Measurements from ENCODE around the gene AFAP1L2. TPM values are rescaled to one million over a fixed set of nuclear protein-coding genes. Genes with fewer than 3 reads are reported as not detected.

The AFAP1L2 gene
- total and polyA plus RNA-seq, 2 experiments from 2014 or later, result not detected

GRCh38 chr10:114444819-114445218 lies 40.5 kb upstream of the AFAP1L2 start:
- no peaks in the 10 kb centered on the region for H3F3A ChIP-seq (ENCODE audit: insufficient read depth)
- H3K4me1 ChIP-seq (ENCODE audit: insufficient read depth), result no peaks in the 10 kb centered on the region
- H3K27me3 ChIP-seq (replicated peaks; ENCODE audit: insufficient read depth), result peaks cover 3% of the 10 kb centered on the region; the same call in 1 of the 2 replicates
- no peak overlapping the region for H3K4me2 ChIP-seq (ENCODE audit: unreplicated experiment)
- in situ Hi-C loops (cut with MboI), result no loop called here
- H2AFZ ChIP-seq, result no peak overlapping the region
- no peak for TF ChIP-seq EZH2 (IDR thresholded peaks at IDR 0.05; ENCODE audit: insufficient read depth, poor library complexity, severe bottlenecking)
- no peak for TF ChIP-seq EZH2phosphoT487 (IDR thresholded peaks at IDR 0.05; ENCODE audit: insufficient read depth, low read depth)
- H3K9me3 ChIP-seq (ENCODE audit: low read depth), result no peaks in the 10 kb centered on the region
- H4K20me1 ChIP-seq (ENCODE audit: insufficient read depth), result no peaks in the 10 kb centered on the region
- no peak overlapping the region for H3K4me3 ChIP-seq
- H3K9ac ChIP-seq, result no peak overlapping the region
- no peaks in the 10 kb centered on the region for H3K9me2 ChIP-seq (ENCODE audit: insufficient read depth)
- H3K27ac ChIP-seq, result no peak overlapping the region
- H3K36me3 ChIP-seq (ENCODE audit: low read depth), result no peaks in the 10 kb centered on the region
- DNase-seq, result no peak
- no peaks in the 10 kb centered on the region for H3K79me2 ChIP-seq (ENCODE audit: insufficient read depth)

- Histone ChIP-seq H4K20me1 (ENCODE audit: insufficient read depth) (no peaks in the 10 kb centered on the region), H3K4me2 (ENCODE audit: unreplicated experiment) (no peak overlapping the region), H2AFZ (no peak overlapping the region), H3K9me2 (ENCODE audit: insufficient read depth) (no peaks in the 10 kb centered on the region), H3K9ac (no peak overlapping the region), H3K79me2 (ENCODE audit: insufficient read depth) (no peaks in the 10 kb centered on the region), H3K27me3 (replicated peaks; ENCODE audit: insufficient read depth) (peaks cover 3% of the 10 kb centered on the region; the same call in 1 of the 2 replicates), H3K9me3 (ENCODE audit: low read depth) (no peaks in the 10 kb centered on the region), H3K4me3 (no peak overlapping the region), H3K27ac (no peak overlapping the region), H3K36me3 (ENCODE audit: low read depth) (no peaks in the 10 kb centered on the region), H3F3A (ENCODE audit: insufficient read depth) (no peaks in the 10 kb centered on the region), H3K4me1 (ENCODE audit: insufficient read depth) (no peaks in the 10 kb centered on the region)
- no peak for TF ChIP-seq EZH2 (IDR thresholded peaks at IDR 0.05; ENCODE audit: insufficient read depth, poor library complexity, severe bottlenecking)
- no peak for TF ChIP-seq EZH2phosphoT487 (IDR thresholded peaks at IDR 0.05; ENCODE audit: insufficient read depth, low read depth)
- DNase-seq, result no peak
- in situ Hi-C loops (cut with MboI), result no loop called here
- 64 to 73% methylated on average over 4 of the region's 4 CpGs for WGBS, 2 experiments (ENCODE audit: low coverage in 1 of 2, low lambda C conversion rate in 2 of 2, missing lambda C conversion rate in 2 of 2)
Observed at GRCh38 chr10:114442091-114442630, 37.9 kb upstream of the AFAP1L2 start.

GRCh38 chr10:114441107-114441506 lies 36.8 kb upstream of the AFAP1L2 start:
- no peaks in the 10 kb centered on the region for H3K79me2 ChIP-seq (ENCODE audit: insufficient read depth)
- no peaks in the 10 kb centered on the region for H3K9me3 ChIP-seq (ENCODE audit: low read depth)
- no peak overlapping the region for H2AFZ ChIP-seq
- TF ChIP-seq EZH2 (IDR thresholded peaks at IDR 0.05; ENCODE audit: insufficient read depth, poor library complexity, severe bottlenecking) (no peak), EZH2phosphoT487 (IDR thresholded peaks at IDR 0.05; ENCODE audit: insufficient read depth, low read depth) (no peak)
- no peaks in the 10 kb centered on the region for H3K36me3 ChIP-seq (ENCODE audit: low read depth)
- H3F3A ChIP-seq (ENCODE audit: insufficient read depth), result no peaks in the 10 kb centered on the region
- in situ Hi-C loops (cut with MboI), result no loop called here
- no peaks in the 10 kb centered on the region for H4K20me1 ChIP-seq (ENCODE audit: insufficient read depth)
- no peaks in the 10 kb centered on the region for H3K9me2 ChIP-seq (ENCODE audit: insufficient read depth)
- WGBS, 2 experiments (ENCODE audit: low coverage in 1 of 2, low lambda C conversion rate in 2 of 2, missing lambda C conversion rate in 2 of 2), result 59 to 71% methylated on average over 1 of the region's 1 CpG
- no peak overlapping the region for H3K9ac ChIP-seq
- H3K4me1 ChIP-seq (ENCODE audit: insufficient read depth), result no peaks in the 10 kb centered on the region
- H3K4me3 ChIP-seq, result no peak overlapping the region
- H3K27ac ChIP-seq, result no peak overlapping the region
- DNase-seq, result no peak
- no peak overlapping the region for H3K4me2 ChIP-seq (ENCODE audit: unreplicated experiment)
- H3K27me3 ChIP-seq (replicated peaks; ENCODE audit: insufficient read depth), result peaks cover 3% of the 10 kb centered on the region; the same call in 1 of the 2 replicates

GRCh38 chr10:114437473-114438292 lies 33.4 kb upstream of the AFAP1L2 start:
- H3K9me3 ChIP-seq (ENCODE audit: low read depth), result no peaks in the 10 kb centered on the region
- H3F3A ChIP-seq (ENCODE audit: insufficient read depth), result no peaks in the 10 kb centered on the region
- H3K27ac ChIP-seq, result no peak overlapping the region
- no peak overlapping the region for H2AFZ ChIP-seq
- TF ChIP-seq EZH2 (IDR thresholded peaks at IDR 0.05; ENCODE audit: insufficient read depth, poor library complexity, severe bottlenecking) (no peak), EZH2phosphoT487 (IDR thresholded peaks at IDR 0.05; ENCODE audit: insufficient read depth, low read depth) (no peak)
- H3K9ac ChIP-seq, result no peak overlapping the region
- in situ Hi-C loops (cut with MboI), result no loop called here
- no peaks in the 10 kb centered on the region for H4K20me1 ChIP-seq (ENCODE audit: insufficient read depth)
- peaks cover 3% of the 10 kb centered on the region; the same call in 1 of the 2 replicates for H3K27me3 ChIP-seq (replicated peaks; ENCODE audit: insufficient read depth)
- 44 to 53% methylated on average over 9 of the region's 9 CpGs for WGBS, 2 experiments (ENCODE audit: low coverage in 1 of 2, low lambda C conversion rate in 2 of 2, missing lambda C conversion rate in 2 of 2)
- no peaks in the 10 kb centered on the region for H3K9me2 ChIP-seq (ENCODE audit: insufficient read depth)
- no peaks in the 10 kb centered on the region for H3K36me3 ChIP-seq (ENCODE audit: low read depth)
- no peak overlapping the region for H3K4me2 ChIP-seq (ENCODE audit: unreplicated experiment)
- H3K4me3 ChIP-seq, result no peak overlapping the region
- no peaks in the 10 kb centered on the region for H3K4me1 ChIP-seq (ENCODE audit: insufficient read depth)
- H3K79me2 ChIP-seq (ENCODE audit: insufficient read depth), result no peaks in the 10 kb centered on the region
- peak; percentile 54 for DNase-seq
